Fibroblast of lung (primary cell): ENCODE measurements around the gene OR6C76. TPM values are rescaled to one million over a fixed set of nuclear protein-coding genes. Genes with fewer than 3 reads are reported as not detected.
"Not testable (repeated sequence)": the region's sequence is repeated elsewhere in the genome, so short reads cannot be mapped to it uniquely, and the experiment has no call there.

Experiments
- DNase-seq, 2 donors: peaks; one replicate each; pipeline versions ENCODE4 v3.0.0 to v3.0.0-alpha.2; 2010; ENCODE audit warnings: low read depth in 2 of 2
- H2AFZ ChIP-seq: 2 replicates; pipeline ENCODE4 v1.5.1; 2012; ENCODE audit warnings: low read length, control low read depth, inconsistent platforms
- H3K27ac ChIP-seq: 2 replicates; pipeline ENCODE4 v1.5.1; 2011; ENCODE audit warnings: low read length, control low read depth; ENCODE audit not compliant: insufficient read depth
- H3K27me3 ChIP-seq: 2 replicates; pipeline ENCODE4 v1.5.1; 2011; ENCODE audit warnings: mild to moderate bottlenecking, low read length; ENCODE audit not compliant: control insufficient read depth, insufficient read depth
- H3K36me3 ChIP-seq: 2 replicates; pipeline ENCODE4 v1.5.1; 2011; ENCODE audit warnings: low read length; ENCODE audit not compliant: control insufficient read depth, insufficient read depth
- H3K4me1 ChIP-seq: 2 replicates; pipeline ENCODE4 v1.5.1; 2011; ENCODE audit warnings: low read length; ENCODE audit not compliant: control insufficient read depth, insufficient read depth; ENCODE audit errors: extremely low read depth
- H3K4me2 ChIP-seq: 2 replicates; pipeline ENCODE4 v1.5.1; 2011; ENCODE audit warnings: low read length, control low read depth; ENCODE audit not compliant: insufficient read depth; ENCODE audit errors: extremely low read depth
- H3K4me3 ChIP-seq, 4 experiments: fragments of 200-600 bp in 1 of 4; sonication (generic) in 1 of 4; replicated peaks in 1 of 4; 2 replicates each; pipeline ENCODE4 v1.5.1; 2011 to 2016; ENCODE audit warnings: low read length in 4 of 4, low read depth in 3 of 4, mild to moderate bottlenecking in 3 of 4, control low read depth in 2 of 4, inconsistent platforms in 1 of 4, mixed read lengths in 1 of 4; ENCODE audit not compliant: insufficient read depth in 1 of 4; ENCODE audit errors: control extremely low read depth in 1 of 4
- H3K79me2 ChIP-seq: 2 replicates; pipeline ENCODE4 v1.5.1; 2012; ENCODE audit warnings: mild to moderate bottlenecking, low read length, inconsistent platforms; ENCODE audit not compliant: control insufficient read depth, insufficient read depth
- H3K9ac ChIP-seq: 2 replicates; pipeline ENCODE4 v1.5.1; 2011; ENCODE audit warnings: mild to moderate bottlenecking, low read length, control low read depth; ENCODE audit not compliant: insufficient read depth
- H3K9me3 ChIP-seq: 2 replicates; pipeline ENCODE4 v1.5.1; 2012; ENCODE audit warnings: low read depth, low read length; ENCODE audit not compliant: control insufficient read depth, insufficient read depth
- H4K20me1 ChIP-seq: 2 replicates; pipeline ENCODE4 v1.5.1; 2011; ENCODE audit warnings: low read length; ENCODE audit not compliant: control insufficient read depth, insufficient read depth; ENCODE audit errors: extremely low read depth
- CTCF ChIP-seq, 2 donors: IDR thresholded peaks in 1 of 2; conservative IDR thresholded peaks in 1 of 2; 1 replicate in 1 of 2; 2 replicates in 1 of 2; pipeline ENCODE4 v1.5.1; 2011 to 2012; ENCODE audit warnings: low read length in 2 of 2, control low read depth in 1 of 2, inconsistent platforms in 1 of 2, low read depth in 1 of 2, mild to moderate bottlenecking in 1 of 2
- EZH2 ChIP-seq: IDR thresholded peaks from 2 replicates; pipeline ENCODE4 v1.5.1; 2012; ENCODE audit warnings: low read length, control low read depth, mild to moderate bottlenecking; ENCODE audit errors: missing control alignments
- polyA plus RNA-seq, 2 donors: library from polyadenylated mRNA; depleted of rRNA in 1 of 2; stranded (reverse) in 1 of 2; unstranded in 1 of 2; fragments of >200 nt; gene quantifications; 2 replicates each; pipeline ENCODE4 v1.2.1, GENCODE V29; 2011 to 2012; ENCODE audit warnings: missing spikeins in 1 of 2
- total RNA-seq: library from RNA; depleted of rRNA; stranded (reverse); fragments of >200 nt; gene quantifications from 2 replicates; pipeline ENCODE4 v1.2.1, GENCODE V29; 2014

Gene OR6C76
- total and polyA plus RNA-seq, 2 donors (not counting 1 experiment from before 2014, with no cell fraction given): not detected

- Histone ChIP-seq H3K4me2 (no peak overlapping the region), H4K20me1 (no peaks in the 10 kb centered on the region), H3K27me3 (no peaks in the 10 kb centered on the region), H3K27ac (no peak overlapping the region), H3K9me3 (no peaks in the 10 kb centered on the region), H3K4me1 (no peaks in the 10 kb centered on the region), H3K79me2 (no peaks in the 10 kb centered on the region), H3K9ac (no peak overlapping the region), H2AFZ (no peak overlapping the region), H3K36me3 (no peaks in the 10 kb centered on the region), H3K4me3 (no peak overlapping the region)
- DNase-seq: no peak
- TF ChIP-seq CTCF (conservative IDR thresholded peaks at IDR 0.05 in 1 of 2, IDR thresholded peaks at IDR 0.05 in 1 of 2; ENCODE audit: low read depth in 1 of 2, low read length in 2 of 2) (no peak), EZH2 (no peak)
Observed at GRCh38 chr12:55396326-55396725, 29.7 kb upstream of the OR6C76 start.

GRCh38 chr12:55400229-55400628, 25.8 kb upstream of the OR6C76 start, which contains the start of gene OR6C65:
OR6C65 (plus strand) TSS chr12:55400529; CDS start chr12:55400529, 0 bp downstream.
- Histone ChIP-seq H3K4me2 (no peak within 1 kb of the TSS), H3K79me2 (no peaks in the 10 kb centered on the region), H3K36me3 (no peaks in the 10 kb centered on the region), H2AFZ (no peak within 1 kb of the TSS), H3K27ac (no peak within 1 kb of the TSS), H4K20me1 (no peaks in the 10 kb centered on the region), H3K9ac (no peak within 1 kb of the TSS), H3K4me3 (no peak within 1 kb of the TSS), H3K27me3 (no peaks in the 10 kb centered on the region), H3K9me3 (no peaks in the 10 kb centered on the region), H3K4me1 (no peaks in the 10 kb centered on the region)
- no peak for DNase-seq
- TF ChIP-seq EZH2 (no peak), CTCF (conservative IDR thresholded peaks at IDR 0.05 in 1 of 2, IDR thresholded peaks at IDR 0.05 in 1 of 2; ENCODE audit: low read depth in 1 of 2, low read length in 2 of 2) (no peak)

- no peak overlapping the region for H3K27ac ChIP-seq
- no peaks in the 10 kb centered on the region for H3K9me3 ChIP-seq
- H3K4me1 ChIP-seq: no peaks in the 10 kb centered on the region
- H3K79me2 ChIP-seq: no peaks in the 10 kb centered on the region
- H2AFZ ChIP-seq: no peak overlapping the region
- no peaks in the 10 kb centered on the region for H3K36me3 ChIP-seq
- no peak overlapping the region for H3K9ac ChIP-seq
- no peak overlapping the region for H3K4me2 ChIP-seq
- no peak overlapping the region for H3K4me3 ChIP-seq
- no peak for DNase-seq
- H4K20me1 ChIP-seq: no peaks in the 10 kb centered on the region
- TF ChIP-seq EZH2: no peak
- TF ChIP-seq CTCF (conservative IDR thresholded peaks at IDR 0.05 in 1 of 2, IDR thresholded peaks at IDR 0.05 in 1 of 2; ENCODE audit: low read depth in 1 of 2, low read length in 2 of 2): no peak
- no peaks in the 10 kb centered on the region for H3K27me3 ChIP-seq
Observed at GRCh38 chr12:55407866-55408265, 18.2 kb upstream of the OR6C76 start.

- not testable (repeated sequence) for DNase-seq, H3K27ac ChIP-seq, H3K4me2 ChIP-seq, H4K20me1 ChIP-seq, H3K27me3 ChIP-seq, H2AFZ ChIP-seq, H3K4me1 ChIP-seq, H3K9me3 ChIP-seq, H3K36me3 ChIP-seq, H3K79me2 ChIP-seq, H3K4me3 ChIP-seq, H3K9ac ChIP-seq
Observed at GRCh38 chr12:55409133-55409532, 16.9 kb upstream of the OR6C76 start.

GRCh38 chr12:55412138-55412537, 13.9 kb upstream of the OR6C76 start:
- not testable (repeated sequence) for H4K20me1 ChIP-seq, H3K27ac ChIP-seq, H3K36me3 ChIP-seq, DNase-seq, H2AFZ ChIP-seq, H3K4me2 ChIP-seq, H3K9me3 ChIP-seq, H3K4me3 ChIP-seq, H3K79me2 ChIP-seq, H3K27me3 ChIP-seq, H3K4me1 ChIP-seq, H3K9ac ChIP-seq
